Adrenal gland (tissue), 5 donors: ENCODE results near the gene CETN1.

ENCODE experiments used
- POLR2A ChIP-seq, 2 donors: fragments of 450-650 bp; IDR thresholded peaks; one replicate each; pipeline ENCODE4 v1.6.1; 2017; ENCODE audit warnings: antibody characterized with exemption in 2 of 2, mild to moderate bottlenecking in 2 of 2, moderate library complexity in 1 of 2
- TF ChIP-seq, protein P1 (sequence below), 6 experiments: fragments of 450-650 bp in 4 of 6; fragments of 200-600 bp in 2 of 6; sonication (generic) in 1 of 6; IDR thresholded peaks; 1 replicate in 5 of 6; 2 replicates in 1 of 6; pipeline versions ENCODE4 v1.5.1 to v1.8.0; 2016 to 2021; ENCODE audit warnings: antibody characterized with exemption in 6 of 6, mild to moderate bottlenecking in 2 of 6, moderate library complexity in 1 of 6
- donor health status: DM: no; HTN: no; CAD: no.

DNA sequence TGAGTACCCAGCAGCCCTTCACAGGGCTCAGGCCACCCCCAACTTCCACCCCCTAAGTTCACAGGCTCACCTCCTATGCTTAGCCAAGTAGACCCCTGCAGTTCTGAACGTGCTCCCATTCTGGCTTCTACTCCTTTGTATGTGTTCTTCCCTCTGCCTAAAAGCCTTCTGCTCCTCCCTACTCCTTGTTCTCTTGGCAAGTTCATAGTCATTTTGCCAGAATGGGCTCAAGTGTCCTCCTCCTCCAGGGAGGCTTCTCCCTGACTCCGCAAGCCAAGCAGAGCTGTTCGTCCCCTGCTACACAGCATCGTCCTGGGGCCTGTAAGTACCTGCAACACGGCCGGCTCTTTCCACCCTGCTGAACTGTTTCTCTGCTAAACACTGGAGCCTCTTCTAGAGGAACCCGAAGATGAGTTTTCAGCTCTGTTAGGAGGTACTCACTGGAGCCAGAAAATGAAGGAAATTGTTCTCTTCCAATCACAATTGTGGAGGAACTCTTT is 14.6 kb upstream of the CETN1 start:
- TF ChIP-seq, protein P1, sequence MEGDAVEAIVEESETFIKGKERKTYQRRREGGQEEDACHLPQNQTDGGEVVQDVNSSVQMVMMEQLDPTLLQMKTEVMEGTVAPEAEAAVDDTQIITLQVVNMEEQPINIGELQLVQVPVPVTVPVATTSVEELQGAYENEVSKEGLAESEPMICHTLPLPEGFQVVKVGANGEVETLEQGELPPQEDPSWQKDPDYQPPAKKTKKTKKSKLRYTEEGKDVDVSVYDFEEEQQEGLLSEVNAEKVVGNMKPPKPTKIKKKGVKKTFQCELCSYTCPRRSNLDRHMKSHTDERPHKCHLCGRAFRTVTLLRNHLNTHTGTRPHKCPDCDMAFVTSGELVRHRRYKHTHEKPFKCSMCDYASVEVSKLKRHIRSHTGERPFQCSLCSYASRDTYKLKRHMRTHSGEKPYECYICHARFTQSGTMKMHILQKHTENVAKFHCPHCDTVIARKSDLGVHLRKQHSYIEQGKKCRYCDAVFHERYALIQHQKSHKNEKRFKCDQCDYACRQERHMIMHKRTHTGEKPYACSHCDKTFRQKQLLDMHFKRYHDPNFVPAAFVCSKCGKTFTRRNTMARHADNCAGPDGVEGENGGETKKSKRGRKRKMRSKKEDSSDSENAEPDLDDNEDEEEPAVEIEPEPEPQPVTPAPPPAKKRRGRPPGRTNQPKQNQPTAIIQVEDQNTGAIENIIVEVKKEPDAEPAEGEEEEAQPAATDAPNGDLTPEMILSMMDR (IDR thresholded peaks at IDR 0.05) = no peak
- no peak for TF ChIP-seq POLR2A (IDR thresholded peaks at IDR 0.05)
